ENCODE results near the gene PMEL. TPM values are rescaled to one million over a fixed set of nuclear protein-coding genes. Genes with fewer than 3 reads are reported as not detected.

PMEL gene
- total RNA-seq, 2 experiments from 2014 or later, result 1.4 to 2.4 TPM

GRCh38 chr12:55997535-55997859 is 31.7 kb upstream of the PMEL start:
- CTCF ChIA-PET (ENCODE audit: unreplicated experiment), result no interaction called here
- peaks cover 17% of the 10 kb centered on the region; the same call in 1 of the 2 replicates for H3K36me3 ChIP-seq (ENCODE audit: insufficient read depth, low read length)
- no peak overlapping the region for H3K27ac ChIP-seq (ENCODE audit: low read depth, low read length, poor library complexity, severe bottlenecking)
- BruUV-seq (replicated peaks), result no TSS peak
- no peaks in the 10 kb centered on the region for H4K20me1 ChIP-seq (ENCODE audit: insufficient read depth, low read length)
- no peaks in the 10 kb centered on the region for H3K9me3 ChIP-seq (ENCODE audit: low read length)
- H3K4me1 ChIP-seq (ENCODE audit: insufficient read depth, low read length, poor library complexity, severe bottlenecking), result no peaks in the 10 kb centered on the region
- DNase-seq (ENCODE audit: low spot score), result no peak
- intact Hi-C loops (cut with micrococcal nuclease; ENCODE audit: unreplicated experiment), result no loop called here
- POLR2A ChIA-PET, result interaction anchor here (1.1 kb wide), 1 partner anchor 113 kb away, joined by 3 read pairs; no protein-coding TSS in a partner anchor
- no peak for TF ChIP-seq CTCF (conservative IDR thresholded peaks at IDR 0.05; ENCODE audit: low read length)
- no peak for TF ChIP-seq EZH2phosphoT487 (IDR thresholded peaks at IDR 0.05; ENCODE audit: borderline replicate concordance, low read depth, low read length)
- no peaks in the 10 kb centered on the region for H3K79me2 ChIP-seq (ENCODE audit: insufficient read depth, low read depth, low read length)
- no peaks in the 10 kb centered on the region for H3K9me2 ChIP-seq (ENCODE audit: insufficient read depth, low read length)
- H2AFZ ChIP-seq (ENCODE audit: low read length), result no peak overlapping the region
- H3K4me3 ChIP-seq (ENCODE audit: low read depth, low read length, poor library complexity, severe bottlenecking), result no peak overlapping the region
- H3K4me2 ChIP-seq (ENCODE audit: low read length), result no peak overlapping the region

- H3K4me2 ChIP-seq (ENCODE audit: low read length), result no peak within 1 kb of the TSS
- H3K9me3 ChIP-seq (ENCODE audit: low read length), result no peaks in the 10 kb centered on the region
- H3K4me1 ChIP-seq (ENCODE audit: insufficient read depth, low read length, poor library complexity, severe bottlenecking), result no peaks in the 10 kb centered on the region
- H3K9me2 ChIP-seq (ENCODE audit: insufficient read depth, low read length), result no peaks in the 10 kb centered on the region
- H3K27ac ChIP-seq (ENCODE audit: low read depth, low read length, poor library complexity, severe bottlenecking), result no peak within 1 kb of the TSS
- no peaks in the 10 kb centered on the region for H4K20me1 ChIP-seq (ENCODE audit: insufficient read depth, low read length)
- no peaks in the 10 kb centered on the region for H3K79me2 ChIP-seq (ENCODE audit: insufficient read depth, low read depth, low read length)
- H2AFZ ChIP-seq (ENCODE audit: low read length), result no peak within 1 kb of the TSS
- H3K36me3 ChIP-seq (ENCODE audit: insufficient read depth, low read length), result peaks cover 23% of the 10 kb centered on the region; the same call in 1 of the 2 replicates
- TF ChIP-seq CTCF (conservative IDR thresholded peaks at IDR 0.05; ENCODE audit: low read length) (no peak), EZH2phosphoT487 (IDR thresholded peaks at IDR 0.05; ENCODE audit: borderline replicate concordance, low read depth, low read length) (no peak)
- intact Hi-C loops (cut with micrococcal nuclease; ENCODE audit: unreplicated experiment), result loop anchor here (1.0 kb wide), 2 partner anchors 32 to 44 kb away; partner anchors contain the start of gene RPS26
- no peak for DNase-seq (ENCODE audit: low spot score)
- no TSS peak for BruUV-seq (replicated peaks)
- CTCF ChIA-PET (ENCODE audit: unreplicated experiment), result interaction anchor here (1.0 to 1.4 kb wide), 2 partner anchors 12 to 32 kb away, joined by 3 to 4 read pairs; no protein-coding TSS in a partner anchor
- no peak within 1 kb of the TSS for H3K4me3 ChIP-seq (ENCODE audit: low read depth, low read length, poor library complexity, severe bottlenecking)
- POLR2A ChIA-PET, result interaction anchor here (0.9 to 1.3 kb wide), 4 partner anchors 18 to 113 kb away, joined by 3 to 9 read pairs (median 3); partner anchors contain the start of gene RAB5B
Measured at GRCh38 chr12:55996715-55997534, 31.1 kb upstream of the PMEL start, which contains the start of gene SUOX. Gene SUOX, plus strand, starts transcription at chr12:55997276. Its CDS starts 4,946 bp downstream, at chr12:56002222.
